HepG2 (cell line): Measurements from ENCODE around the gene CELF2. TPM values are rescaled to one million over a fixed set of nuclear protein-coding genes. Genes with fewer than 3 reads are reported as not detected.

Experiments
- ATAC-seq: fragments of 200-7000 bp; cut with Tn5 transposase; 3 replicates; pipeline ENCODE4 v1.9.1; 2020; ENCODE audit warnings: mild to moderate bottlenecking, moderate library complexity
- BruUV-seq: library from RNA; stranded (reverse); fragments of 400-500 nt; replicated peaks from 2 replicates; lab custom pipeline; 2021; lab: Mats Ljungman, UMichigan
- CTCF ChIA-PET: fragments of 300-600 bp; formaldehyde crosslinking; extraction: SDS; loops from one replicate; lab custom pipeline; 2021; ENCODE audit warnings: low total read pairs, inconsistent platforms, low intra/inter-chr PET ratio; lab: Yijun Ruan, JAX
- POLR2A ChIA-PET: fragments of 350-600 bp; sonication (Branson Sonifier 250); formaldehyde crosslinking; loops from one replicate; lab custom pipeline; 2020; ENCODE audit warnings: antibody characterized with exemption, inconsistent platforms; lab: Yijun Ruan, JAX
- DNase-seq: peaks from one replicate; pipeline ENCODE4 v3.0.0-alpha.2; 2015; ENCODE audit warnings: low spot score
- FAIRE-seq: peaks from 3 replicates; lab custom pipeline; 2011; peaks lifted over from hg19 to GRCh38; lab: Jason Lieb, UNC
- H2AFZ ChIP-seq: one replicate; pipeline ENCODE4 v1.6.1; 2011; ENCODE audit warnings: low read length, inconsistent platforms
- H3K27ac ChIP-seq: fragments of 300-600 bp; 3 replicates; pipeline ENCODE4 v1.8.0; 2011; ENCODE audit warnings: mixed run types, mild to moderate bottlenecking, mixed read lengths, low read length, inconsistent platforms; ENCODE audit not compliant: insufficient read depth; ENCODE audit errors: extremely low read length
- H3K27me3 ChIP-seq, 2 experiments: fragments of 200-600 bp in 1 of 2; 2 replicates in 1 of 2; 3 replicates in 1 of 2; pipeline versions ENCODE4 v1.6.0 to v1.8.0; 2011; ENCODE audit warnings: low read length in 2 of 2, mild to moderate bottlenecking in 2 of 2, moderate library complexity in 2 of 2, inconsistent platforms in 1 of 2; ENCODE audit not compliant: insufficient read depth in 2 of 2, control insufficient read depth in 1 of 2
- H3K36me3 ChIP-seq, 2 experiments: fragments of 200-600 bp in 1 of 2; replicated peaks in 1 of 2; 2 replicates in 1 of 2; 3 replicates in 1 of 2; pipeline versions ENCODE4 v1.5.1 to v1.8.0; 2011; ENCODE audit warnings: low read length in 2 of 2, inconsistent platforms in 1 of 2; ENCODE audit not compliant: insufficient read depth in 2 of 2, control insufficient read depth in 1 of 2
- H3K4me1 ChIP-seq: 2 replicates; pipeline ENCODE4 v1.5.1; 2012; ENCODE audit warnings: low read length, inconsistent platforms; ENCODE audit not compliant: insufficient read depth
- H3K4me2 ChIP-seq: 2 replicates; pipeline ENCODE4 v1.6.0; 2011; ENCODE audit warnings: low read depth, low read length, inconsistent platforms
- H3K4me3 ChIP-seq, 3 experiments: fragments of 200-600 bp in 1 of 3; sonication (generic), shearing (Covaris generic) in 1 of 3; replicated peaks in 1 of 3; 2 replicates each; pipeline ENCODE4 v1.5.1; 2011 to 2016; ENCODE audit warnings: low read length in 3 of 3, inconsistent platforms in 2 of 3, low read depth in 2 of 3, mild to moderate bottlenecking in 2 of 3, control low read depth in 1 of 3, mixed read lengths in 1 of 3; ENCODE audit not compliant: insufficient read depth in 1 of 3
- H3K79me2 ChIP-seq: one replicate; pipeline ENCODE4 v1.6.1; 2011; ENCODE audit warnings: low read length, inconsistent platforms; ENCODE audit not compliant: insufficient read depth
- H3K9ac ChIP-seq: 2 replicates; pipeline ENCODE4 v1.6.0; 2011; ENCODE audit warnings: mild to moderate bottlenecking, low read depth, low read length, inconsistent platforms; ENCODE audit not compliant: insufficient read depth
- H3K9me3 ChIP-seq: 2 replicates; pipeline ENCODE4 v1.5.1; 2012; ENCODE audit warnings: mild to moderate bottlenecking, low read length
- H4K20me1 ChIP-seq: 2 replicates; pipeline ENCODE4 v1.6.0; 2011; ENCODE audit warnings: inconsistent platforms, mild to moderate bottlenecking, low read length, moderate library complexity; ENCODE audit not compliant: insufficient read depth
- CHD2 ChIP-seq: IDR thresholded peaks from 2 replicates; pipeline ENCODE4 v1.6.1; 2011; ENCODE audit warnings: low read depth, low read length, improper control_type of control experiment
- GLMP ChIP-seq: sonication (generic); formaldehyde crosslinking; IDR thresholded peaks from 2 replicates; pipeline ENCODE4 v1.9.0; 2021; ENCODE audit warnings: missing genetic modification reagents, mild to moderate bottlenecking, borderline replicate concordance
- JDP2 ChIP-seq: sonication (generic); formaldehyde crosslinking; IDR thresholded peaks from 2 replicates; pipeline ENCODE4 v1.8.1; 2022; ENCODE audit warnings: missing genetic modification reagents, borderline replicate concordance
- NCOA1 ChIP-seq: sonication (generic); formaldehyde crosslinking; IDR thresholded peaks from 2 replicates; pipeline ENCODE4 v1.9.0; 2021; ENCODE audit warnings: missing genetic modification reagents
- POGK ChIP-seq: sonication (generic); formaldehyde crosslinking; conservative IDR thresholded peaks from 2 replicates; pipeline ENCODE4 v1.8.0; 2022; ENCODE audit warnings: mild to moderate bottlenecking, moderate library complexity, missing genetic modification reagents
- POLR2AphosphoS5 ChIP-seq: IDR thresholded peaks from 2 replicates; pipeline ENCODE4 v1.6.1; 2012; ENCODE audit warnings: low read depth, low read length
- SNAPC2 ChIP-seq: sonication (generic); formaldehyde crosslinking; IDR thresholded peaks from 2 replicates; pipeline ENCODE4 v1.8.1; 2022; ENCODE audit warnings: mild to moderate bottlenecking, missing genetic modification reagents
- TCF7 ChIP-seq: sonication (generic); IDR thresholded peaks from 2 replicates; pipeline ENCODE4 v1.6.1; 2016; ENCODE audit warnings: antibody characterized with exemption, low read depth
- THRA ChIP-seq: sonication (generic); formaldehyde crosslinking; IDR thresholded peaks from 2 replicates; pipeline ENCODE4 v1.4.0; 2020; ENCODE audit warnings: missing genetic modification reagents, borderline replicate concordance
- ZNF503 ChIP-seq: sonication (generic); formaldehyde crosslinking; IDR thresholded peaks from 2 replicates; pipeline ENCODE4 v1.4.0; 2020; ENCODE audit warnings: missing genetic modification reagents
- ZNF660 ChIP-seq: sonication (generic); formaldehyde crosslinking; IDR thresholded peaks from 2 replicates; pipeline ENCODE4 v1.5.1; 2020; ENCODE audit warnings: mild to moderate bottlenecking, low read depth, missing genetic modification reagents, borderline replicate concordance
- ZNF704 ChIP-seq: sonication (generic); formaldehyde crosslinking; IDR thresholded peaks from 2 replicates; pipeline ENCODE4 v1.8.1; 2023; ENCODE audit warnings: mild to moderate bottlenecking, inconsistent platforms, moderate library complexity, missing genetic modification reagents, borderline replicate concordance
- ZNF766 ChIP-seq: sonication (generic); formaldehyde crosslinking; IDR thresholded peaks from 2 replicates; pipeline ENCODE4 v1.5.0; 2020; ENCODE audit warnings: missing genetic modification reagents, borderline replicate concordance
- WGBS: methylation state at CpG from one replicate; pipeline ENCODE4 v1.1.6; 2017; ENCODE audit warnings: low lambda C conversion rate; 5-methylcytosine and 5-hydroxymethylcytosine counted together
- in situ Hi-C: cut with HindIII; loops from 2 replicates; pipeline ENCODE4 v1.10.0; 2017; ENCODE audit warnings: low pct_unique_long_range_greater_than_20kb; ENCODE audit not compliant: extremely low pct_ligation_motif_present
- intact Hi-C: fragments of 100-400 bp; cut with micrococcal nuclease; formaldehyde crosslinking; loops from one replicate; pipeline ENCODE4 v1.10.0; 2022; ENCODE audit not compliant: unreplicated experiment
- polyA plus RNA-seq, 8 experiments: library from polyadenylated mRNA; depleted of rRNA in 3 of 8; stranded (reverse) in 7 of 8; unstranded in 1 of 8; fragments of >200 nt; fragmentation: Illumina TruSeq in 4 of 8; extraction: Trizol in 4 of 8; gene quantifications; 2 replicates each; pipeline versions ENCODE4 v1.2.1 to v1.2.3, GENCODE V29; 2011 to 2016; ENCODE audit warnings: low read depth in 4 of 8, missing spikeins in 1 of 8, mixed read lengths in 1 of 8; ENCODE audit not compliant: insufficient read depth in 1 of 8
- total RNA-seq, 5 experiments: library from RNA; depleted of rRNA; stranded (reverse); fragments of >200 nt; fragmentation: Illumina TruSeq; extraction: Trizol; gene quantifications; 2 replicates each; pipeline ENCODE4 v1.2.3, GENCODE V29; 2016; ENCODE audit warnings: low read depth in 1 of 5

Gene CELF2
- total and polyA plus RNA-seq, 2 of the 13 experiments (the other 11 are each of a cell fraction or from before 2014, with no cell fraction given) = not detected

GRCh38 chr10:11086177-11086840 lies 68.6 kb downstream of the CELF2 start (continued):
- no peak for TF ChIP-seq ZNF766 (CRISPR knock-in tag)
- no peak for TF ChIP-seq CHD2

GRCh38 chr10:11087372-11087771 lies 69.7 kb downstream of the CELF2 start:
- WGBS = 64% methylated on average over 9 of the region's 9 CpGs
- Histone ChIP-seq H3K4me1 (no peaks in the 10 kb centered on the region), H3K79me2 (no peaks in the 10 kb centered on the region), H4K20me1 (no peaks in the 10 kb centered on the region), H3K36me3 (no peaks in the 10 kb centered on the region), H3K27ac (no peak overlapping the region), H3K9ac (no peak overlapping the region), H3K9me3 (no peaks in the 10 kb centered on the region), H2AFZ (no peak overlapping the region), H3K4me2 (no peak overlapping the region), H3K27me3 (no peaks in the 10 kb centered on the region), H3K4me3 (no peak overlapping the region)
- no peak for TF ChIP-seq POLR2AphosphoS5
- no peak for TF ChIP-seq GLMP (CRISPR knock-in tag)
- no peak for TF ChIP-seq TCF7
- no peak for TF ChIP-seq ZNF503
- TF ChIP-seq ZNF704 (CRISPR knock-in tag) = no peak
- TF ChIP-seq ZNF660 = no peak
- no peak for TF ChIP-seq SNAPC2
- no peak for TF ChIP-seq NCOA1 (CRISPR knock-in tag)
- TF ChIP-seq JDP2 (CRISPR knock-in tag) = no peak
- no peak for TF ChIP-seq POGK (CRISPR knock-in tag)
- TF ChIP-seq THRA (CRISPR knock-in tag) = no peak
- FAIRE-seq (no peak), ATAC-seq (no peak), DNase-seq (no peak)
- in situ Hi-C loops (no loop called here), intact Hi-C loops (no loop called here)
- POLR2A ChIA-PET = no interaction called here
- CTCF ChIA-PET = no interaction called here
- BruUV-seq = no TSS peak
